ENCODE data around the gene AUTS2.

AUTS2 gene

GRCh38 chr7:70143075-70144044, 545.1 kb downstream of the AUTS2 start:
- peak; percentile 27 to 96 (median 72) for DNase-seq

- no peak for DNase-seq
Measured at GRCh38 chr7:70148997-70149396, 550.7 kb downstream of the AUTS2 start.

- DNase-seq, result no peak
Measured at GRCh38 chr7:70152313-70152712, 554.0 kb downstream of the AUTS2 start.

- peak in 1 of 3 experiments; percentile 16 for DNase-seq
Measured at GRCh38 chr7:70153933-70154332, 555.7 kb downstream of the AUTS2 start.

- peak; percentile 35 to 77 (median 56) for DNase-seq
Measured at GRCh38 chr7:70154521-70155180, 556.4 kb downstream of the AUTS2 start.

- no peak for DNase-seq
Measured at GRCh38 chr7:70156057-70156456, 557.8 kb downstream of the AUTS2 start.

- no peak for DNase-seq
Measured at GRCh38 chr7:70159121-70159520, 560.8 kb downstream of the AUTS2 start.

GRCh38 chr7:70165477-70166170, 567.3 kb downstream of the AUTS2 start:
- DNase-seq, result no peak

- no peak for DNase-seq
Measured at GRCh38 chr7:70171369-70171920, 573.2 kb downstream of the AUTS2 start.

GRCh38 chr7:70177166-70177565, 578.9 kb downstream of the AUTS2 start:
- DNase-seq, result no peak

GRCh38 chr7:70178211-70178610, 579.9 kb downstream of the AUTS2 start:
- no peak for DNase-seq

GRCh38 chr7:70178787-70179186, 580.5 kb downstream of the AUTS2 start:
- DNase-seq, result peak in 2 of 3 experiments; percentile 8 to 58

GRCh38 chr7:70182521-70182920, 584.2 kb downstream of the AUTS2 start:
- DNase-seq, result no peak

GRCh38 chr7:70183278-70183677, 585.0 kb downstream of the AUTS2 start:
- peak in 2 of 3 experiments; percentile 85 to 98 for DNase-seq

GRCh38 chr7:70188901-70189650, 590.8 kb downstream of the AUTS2 start:
- no peak for DNase-seq

GRCh38 chr7:70189776-70190175, 591.5 kb downstream of the AUTS2 start:
- DNase-seq, result peak in 1 of 3 experiments; percentile 75

- DNase-seq, result no peak
Measured at GRCh38 chr7:70190281-70190680, 592.0 kb downstream of the AUTS2 start.

- DNase-seq, result peak in 1 of 3 experiments; percentile 35
Measured at GRCh38 chr7:70193514-70193913, 595.2 kb downstream of the AUTS2 start.

- no peak for DNase-seq
Measured at GRCh38 chr7:70208236-70209063, 610.2 kb downstream of the AUTS2 start.

- no peak for DNase-seq
Measured at GRCh38 chr7:70210200-70210935, 612.1 kb downstream of the AUTS2 start.

GRCh38 chr7:70210936-70211310, 612.6 kb downstream of the AUTS2 start:
- DNase-seq, result peak in 1 of 3 experiments; percentile 14
